ENCODE results near the gene SLC7A6OS.

SLC7A6OS gene

DNA sequence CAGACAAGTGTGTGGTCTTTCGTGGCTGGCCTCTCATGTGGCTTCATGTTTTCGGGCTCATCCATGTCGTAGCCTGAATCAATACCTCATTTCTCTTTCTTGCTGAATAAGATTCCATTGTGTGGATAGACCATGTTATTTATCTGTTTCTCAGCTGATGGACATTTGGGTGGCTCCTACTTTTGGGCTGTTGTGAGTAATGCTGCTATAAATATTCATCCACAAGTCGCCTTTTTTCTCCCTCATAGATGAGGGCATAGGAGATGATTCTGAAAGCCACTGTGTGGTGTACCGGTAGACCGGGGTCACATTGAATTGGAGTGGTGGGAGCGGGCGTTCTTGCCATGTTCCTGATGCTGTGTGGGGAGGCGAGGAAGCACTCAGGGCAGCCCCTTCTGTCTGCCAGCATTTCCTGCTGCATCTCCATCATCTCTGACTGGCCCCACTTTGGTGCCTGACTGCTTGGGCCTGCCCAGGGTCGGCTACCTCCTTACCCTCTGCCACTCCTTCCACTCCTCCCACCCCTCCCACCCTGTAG, 40.1 kb upstream of the SLC7A6OS start:
- Histone ChIP-seq H3K79me2 (ENCODE audit: insufficient read depth, low read depth) (no peaks in the 10 kb centered on the region), H3K36me3 (ENCODE audit: insufficient read depth) (no peaks in the 10 kb centered on the region; the same call in 1 of the 2 replicates), H3K4me1 (ENCODE audit: low read depth, poor library complexity, severe bottlenecking) (peaks cover 10% of the 10 kb centered on the region), H3K4me3 (IDR thresholded peaks at IDR 0.05; ENCODE audit: insufficient read depth, low read depth, low read length) (no peak overlapping the region), H3K27me3 (ENCODE audit: insufficient read depth, low read depth) (no peaks in the 10 kb centered on the region), H3K27ac (no peak overlapping the region), H4K20me1 (ENCODE audit: insufficient read depth) (no peaks in the 10 kb centered on the region), H3K9ac (no peak overlapping the region), H3K4me2 (no peak overlapping the region), H2AFZ (ENCODE audit: low read depth) (no peak overlapping the region)
- TF ChIP-seq, protein P1, sequence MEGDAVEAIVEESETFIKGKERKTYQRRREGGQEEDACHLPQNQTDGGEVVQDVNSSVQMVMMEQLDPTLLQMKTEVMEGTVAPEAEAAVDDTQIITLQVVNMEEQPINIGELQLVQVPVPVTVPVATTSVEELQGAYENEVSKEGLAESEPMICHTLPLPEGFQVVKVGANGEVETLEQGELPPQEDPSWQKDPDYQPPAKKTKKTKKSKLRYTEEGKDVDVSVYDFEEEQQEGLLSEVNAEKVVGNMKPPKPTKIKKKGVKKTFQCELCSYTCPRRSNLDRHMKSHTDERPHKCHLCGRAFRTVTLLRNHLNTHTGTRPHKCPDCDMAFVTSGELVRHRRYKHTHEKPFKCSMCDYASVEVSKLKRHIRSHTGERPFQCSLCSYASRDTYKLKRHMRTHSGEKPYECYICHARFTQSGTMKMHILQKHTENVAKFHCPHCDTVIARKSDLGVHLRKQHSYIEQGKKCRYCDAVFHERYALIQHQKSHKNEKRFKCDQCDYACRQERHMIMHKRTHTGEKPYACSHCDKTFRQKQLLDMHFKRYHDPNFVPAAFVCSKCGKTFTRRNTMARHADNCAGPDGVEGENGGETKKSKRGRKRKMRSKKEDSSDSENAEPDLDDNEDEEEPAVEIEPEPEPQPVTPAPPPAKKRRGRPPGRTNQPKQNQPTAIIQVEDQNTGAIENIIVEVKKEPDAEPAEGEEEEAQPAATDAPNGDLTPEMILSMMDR (conservative IDR thresholded peaks at IDR 0.05; ENCODE audit: low read depth, low read length), result no peak

DNA sequence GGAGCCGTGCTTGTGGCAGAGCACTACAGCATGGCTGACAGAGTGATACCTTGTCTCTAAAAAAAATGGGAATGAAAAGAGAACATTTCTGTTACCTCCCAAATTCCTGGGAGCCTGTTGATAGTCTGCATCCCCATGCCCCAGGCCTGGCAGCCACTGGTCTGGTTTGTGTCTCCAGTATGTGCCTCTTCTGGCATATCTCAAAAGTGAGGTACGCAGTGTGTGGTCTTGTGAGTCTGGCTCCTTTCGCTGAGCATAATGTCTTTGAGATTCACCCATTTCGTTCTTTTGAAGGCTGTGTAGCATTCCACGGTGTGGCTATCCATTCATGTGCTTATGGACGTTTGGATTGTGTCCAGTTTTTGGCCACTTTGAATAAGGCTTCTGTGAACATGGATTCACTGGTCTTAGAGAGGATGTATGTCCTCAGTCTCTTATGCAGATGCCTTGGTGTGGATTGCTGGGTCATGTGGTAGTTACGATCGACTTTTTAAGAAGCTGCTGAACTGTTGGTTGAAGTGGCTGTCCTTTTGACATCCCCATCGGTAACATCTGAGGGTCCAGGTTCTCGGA, 39.2 kb upstream of the SLC7A6OS start:
- Histone ChIP-seq H3K79me2 (ENCODE audit: insufficient read depth, low read depth) (no peaks in the 10 kb centered on the region), H3K4me2 (no peak overlapping the region), H3K4me3 (IDR thresholded peaks at IDR 0.05; ENCODE audit: insufficient read depth, low read depth, low read length) (no peak overlapping the region), H3K9ac (no peak overlapping the region), H3K36me3 (ENCODE audit: insufficient read depth) (no peaks in the 10 kb centered on the region; the same call in 1 of the 2 replicates), H2AFZ (ENCODE audit: low read depth) (no peak overlapping the region), H3K27me3 (ENCODE audit: insufficient read depth, low read depth) (no peaks in the 10 kb centered on the region), H3K4me1 (ENCODE audit: low read depth, poor library complexity, severe bottlenecking) (peaks cover under 1% of the 10 kb centered on the region), H3K27ac (no peak overlapping the region), H4K20me1 (ENCODE audit: insufficient read depth) (no peaks in the 10 kb centered on the region)
- TF ChIP-seq, protein P1 (conservative IDR thresholded peaks at IDR 0.05; ENCODE audit: low read depth, low read length), result no peak

DNA sequence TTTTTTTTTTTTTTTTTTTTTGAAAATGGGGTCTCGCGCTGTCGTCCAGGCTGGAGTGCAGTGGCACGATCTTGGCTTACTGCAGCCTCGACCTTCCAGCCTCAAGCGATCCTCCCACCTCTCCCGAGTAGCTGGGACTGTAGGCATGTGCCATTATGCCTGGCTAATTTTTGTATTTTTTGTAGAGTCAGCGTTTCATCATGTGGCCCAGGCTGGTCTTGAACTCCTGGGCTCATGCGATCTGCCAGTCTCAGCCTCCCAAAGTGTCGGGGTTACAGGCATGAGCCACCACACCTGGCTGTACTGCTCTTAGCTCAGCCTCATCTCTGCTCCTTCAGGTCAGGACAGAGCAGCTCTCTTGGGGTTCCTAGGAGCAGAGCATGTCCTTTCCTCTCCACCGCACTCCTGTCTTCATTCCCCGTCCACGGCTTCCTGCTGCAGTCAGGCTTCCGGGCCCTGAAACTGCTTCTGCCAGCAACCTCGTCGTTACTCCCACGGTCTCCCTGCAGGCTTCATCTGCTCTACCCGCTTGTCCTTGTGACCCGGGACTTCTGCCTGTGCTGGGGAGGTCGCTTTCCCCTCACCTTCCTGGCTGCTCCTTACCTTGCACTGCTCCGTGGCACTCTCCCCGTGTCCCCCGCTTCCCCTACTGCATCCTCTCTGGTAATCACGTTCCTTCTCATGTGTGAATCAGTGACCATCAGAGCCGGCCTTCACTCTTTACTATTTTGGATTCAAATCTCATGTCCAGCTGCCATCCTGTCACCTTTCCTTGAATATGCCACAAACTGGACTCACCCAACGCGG, 38.1 kb upstream of the SLC7A6OS start:
- Histone ChIP-seq H3K4me1 (ENCODE audit: low read depth, poor library complexity, severe bottlenecking) (no peaks in the 10 kb centered on the region), H3K4me2 (no peak overlapping the region), H3K4me3 (IDR thresholded peaks at IDR 0.05; ENCODE audit: insufficient read depth, low read depth, low read length) (no peak overlapping the region), H3K79me2 (ENCODE audit: insufficient read depth, low read depth) (no peaks in the 10 kb centered on the region), H2AFZ (ENCODE audit: low read depth) (no peak overlapping the region), H3K27ac (no peak overlapping the region), H3K36me3 (ENCODE audit: insufficient read depth) (no peaks in the 10 kb centered on the region; the same call in 1 of the 2 replicates), H4K20me1 (ENCODE audit: insufficient read depth) (no peaks in the 10 kb centered on the region), H3K9ac (no peak overlapping the region), H3K27me3 (ENCODE audit: insufficient read depth, low read depth) (no peaks in the 10 kb centered on the region)
- TF ChIP-seq, protein P1 (conservative IDR thresholded peaks at IDR 0.05; ENCODE audit: low read depth, low read length), result no peak

DNA sequence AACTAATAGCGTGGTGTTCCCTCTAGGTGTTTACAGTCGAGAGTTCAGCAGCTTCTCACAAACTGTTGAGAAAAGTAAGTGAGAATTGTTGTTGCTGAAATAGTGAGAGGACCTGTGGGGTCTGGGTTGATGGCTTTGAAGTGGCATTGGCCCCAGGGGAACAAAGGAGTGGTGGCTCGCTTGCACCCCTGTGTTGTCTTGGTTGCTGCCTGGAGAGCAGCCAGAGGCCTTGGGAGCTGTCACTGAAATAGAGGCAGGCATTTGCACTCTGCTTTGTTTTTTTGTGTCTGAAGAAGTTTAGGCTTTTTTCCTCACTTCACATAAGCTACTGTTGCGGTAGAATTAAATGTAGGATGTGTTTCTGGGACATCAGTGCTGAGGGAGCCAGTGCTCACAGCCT, 36.9 kb upstream of the SLC7A6OS start:
- Histone ChIP-seq H3K27ac (no peak overlapping the region), H3K36me3 (ENCODE audit: insufficient read depth) (no peaks in the 10 kb centered on the region; the same call in 1 of the 2 replicates), H3K4me1 (ENCODE audit: low read depth, poor library complexity, severe bottlenecking) (no peaks in the 10 kb centered on the region), H3K4me2 (no peak overlapping the region), H3K27me3 (ENCODE audit: insufficient read depth, low read depth) (no peaks in the 10 kb centered on the region), H3K4me3 (IDR thresholded peaks at IDR 0.05; ENCODE audit: insufficient read depth, low read depth, low read length) (no peak overlapping the region), H4K20me1 (ENCODE audit: insufficient read depth) (no peaks in the 10 kb centered on the region), H3K79me2 (ENCODE audit: insufficient read depth, low read depth) (no peaks in the 10 kb centered on the region), H3K9ac (no peak overlapping the region), H2AFZ (ENCODE audit: low read depth) (no peak overlapping the region)
- TF ChIP-seq, protein P1 (conservative IDR thresholded peaks at IDR 0.05; ENCODE audit: low read depth, low read length), result no peak

All from KMS-11 (cell line).